ENCODE data around the gene RBPJL. TPM values are rescaled to one million over a fixed set of nuclear protein-coding genes. Genes with fewer than 3 reads are reported as not detected.
A peak's percentile ranks its signal among the peaks of the same experiment; 100 is the strongest.

RBPJL gene
- total RNA-seq, 1 donor from 2014 or later = not detected

GRCh38 chr20:45340236-45340847 is 33.7 kb downstream of the RBPJL start:
- Mint-ChIP-seq H3K4me1 (ENCODE audit: unreplicated experiment) (peaks cover 93% of the 10 kb centered on the region), H3K9me3 (ENCODE audit: unreplicated experiment) (no peaks in the 10 kb centered on the region), H3K4me3 (ENCODE audit: unreplicated experiment) (no peak overlapping the region), H3K36me3 (ENCODE audit: unreplicated experiment) (peaks cover 2% of the 10 kb centered on the region), H3K27ac (ENCODE audit: unreplicated experiment) (no peak overlapping the region), H3K27me3 (ENCODE audit: unreplicated experiment) (no peaks in the 10 kb centered on the region)
- no peak for TF ChIP-seq CTCF (IDR thresholded peaks at IDR 0.05)
- DNase-seq (ENCODE audit: extremely low spot score, unreplicated experiment) = no peak

- H3K9me3 Mint-ChIP-seq (ENCODE audit: unreplicated experiment) = no peaks in the 10 kb centered on the region
- H3K4me3 Mint-ChIP-seq (ENCODE audit: unreplicated experiment) = no peak overlapping the region
- peak overlapping the region; percentile 63 for H3K27ac Mint-ChIP-seq (ENCODE audit: unreplicated experiment)
- TF ChIP-seq CTCF (IDR thresholded peaks at IDR 0.05) = no peak
- no peaks in the 10 kb centered on the region for H3K27me3 Mint-ChIP-seq (ENCODE audit: unreplicated experiment)
- no peak for DNase-seq (ENCODE audit: extremely low spot score, unreplicated experiment)
- H3K36me3 Mint-ChIP-seq (ENCODE audit: unreplicated experiment) = peaks cover 2% of the 10 kb centered on the region
- H3K4me1 Mint-ChIP-seq (ENCODE audit: unreplicated experiment) = peaks cover 93% of the 10 kb centered on the region
Observed at GRCh38 chr20:45340951-45341350, 34.3 kb downstream of the RBPJL start.

GRCh38 chr20:45341579-45341938 is 34.9 kb downstream of the RBPJL start:
- Mint-ChIP-seq H3K4me3 (ENCODE audit: unreplicated experiment) (no peak overlapping the region), H3K27ac (ENCODE audit: unreplicated experiment) (peak overlapping the region; percentile 89), H3K4me1 (ENCODE audit: unreplicated experiment) (peaks cover 93% of the 10 kb centered on the region), H3K27me3 (ENCODE audit: unreplicated experiment) (no peaks in the 10 kb centered on the region), H3K9me3 (ENCODE audit: unreplicated experiment) (no peaks in the 10 kb centered on the region), H3K36me3 (ENCODE audit: unreplicated experiment) (peaks cover 2% of the 10 kb centered on the region)
- DNase-seq (ENCODE audit: extremely low spot score, unreplicated experiment) = no peak
- no peak for TF ChIP-seq CTCF (IDR thresholded peaks at IDR 0.05)

GRCh38 chr20:45341939-45342854 is 35.6 kb downstream of the RBPJL start:
- Mint-ChIP-seq H3K4me3 (ENCODE audit: unreplicated experiment) (peak overlapping the region; percentile 18), H3K9me3 (ENCODE audit: unreplicated experiment) (no peaks in the 10 kb centered on the region), H3K36me3 (ENCODE audit: unreplicated experiment) (peaks cover 2% of the 10 kb centered on the region), H3K27ac (ENCODE audit: unreplicated experiment) (peak overlapping the region; percentile 89), H3K4me1 (ENCODE audit: unreplicated experiment) (peaks cover 93% of the 10 kb centered on the region), H3K27me3 (ENCODE audit: unreplicated experiment) (no peaks in the 10 kb centered on the region)
- DNase-seq (ENCODE audit: extremely low spot score, unreplicated experiment) = no peak
- TF ChIP-seq CTCF (IDR thresholded peaks at IDR 0.05) = no peak

GRCh38 chr20:45342855-45343531 is 36.4 kb downstream of the RBPJL start:
- Mint-ChIP-seq H3K27me3 (ENCODE audit: unreplicated experiment) (no peaks in the 10 kb centered on the region), H3K4me3 (ENCODE audit: unreplicated experiment) (no peak overlapping the region), H3K27ac (ENCODE audit: unreplicated experiment) (peak overlapping the region; percentile 89), H3K9me3 (ENCODE audit: unreplicated experiment) (no peaks in the 10 kb centered on the region), H3K4me1 (ENCODE audit: unreplicated experiment) (peaks cover 90% of the 10 kb centered on the region), H3K36me3 (ENCODE audit: unreplicated experiment) (peaks cover 2% of the 10 kb centered on the region)
- TF ChIP-seq CTCF (IDR thresholded peaks at IDR 0.05) = no peak
- no peak for DNase-seq (ENCODE audit: extremely low spot score, unreplicated experiment)
